Daoy (cell line): ENCODE data around the gene TLCD5. TPM values are rescaled to one million over a fixed set of nuclear protein-coding genes. Genes with fewer than 3 reads are reported as not detected.

Source experiments
- DNase-seq: peaks from one replicate; pipeline ENCODE4 v3.0.0-alpha.2; 2015; ENCODE audit warnings: low read depth
- total RNA-seq: library from RNA; depleted of rRNA; stranded (reverse); fragments of >200 nt; shearing (Covaris generic); gene quantifications from 2 replicates; pipeline ENCODE4 v1.2.3, GENCODE V29; 2014

Gene TLCD5
- total RNA-seq, 1 experiment from 2014 or later, result 11.4 TPM

DNA sequence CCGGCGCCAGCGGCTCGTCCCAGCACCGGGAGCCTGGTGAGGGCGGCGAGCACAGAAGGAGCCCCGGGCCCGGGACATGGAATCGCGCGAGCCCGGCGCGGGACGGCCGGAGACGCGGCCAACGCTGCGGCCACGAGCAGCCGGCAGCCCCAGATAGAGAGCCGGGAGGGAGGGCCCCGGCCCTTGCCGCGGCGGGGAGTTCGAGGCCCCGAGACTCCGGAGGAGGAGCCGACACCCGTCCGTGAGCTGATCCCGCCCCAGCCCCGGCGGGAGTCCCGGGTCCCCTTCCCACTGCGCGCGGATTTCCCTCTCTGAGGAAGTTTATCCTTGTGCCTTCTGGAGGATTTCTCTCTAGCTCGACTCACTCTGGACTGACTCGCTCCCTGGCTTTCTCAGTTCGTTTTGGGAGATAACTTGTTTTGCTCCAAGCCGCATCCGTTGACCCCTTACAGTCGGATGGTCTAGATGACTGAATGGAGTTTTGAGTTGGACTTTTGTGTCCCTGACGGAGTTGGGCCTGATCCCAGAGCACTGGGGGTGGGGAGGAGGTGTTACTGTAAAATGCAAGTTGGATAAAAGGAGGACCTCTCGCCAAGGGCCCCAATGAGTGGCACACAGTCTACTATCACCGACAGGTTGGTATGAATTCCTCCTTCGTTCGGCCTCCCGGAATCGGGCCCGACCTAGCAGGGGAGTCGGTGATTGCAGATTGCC lies 11.7 kb downstream of the TLCD5 start:
- DNase-seq, result peak; percentile 50

DNA sequence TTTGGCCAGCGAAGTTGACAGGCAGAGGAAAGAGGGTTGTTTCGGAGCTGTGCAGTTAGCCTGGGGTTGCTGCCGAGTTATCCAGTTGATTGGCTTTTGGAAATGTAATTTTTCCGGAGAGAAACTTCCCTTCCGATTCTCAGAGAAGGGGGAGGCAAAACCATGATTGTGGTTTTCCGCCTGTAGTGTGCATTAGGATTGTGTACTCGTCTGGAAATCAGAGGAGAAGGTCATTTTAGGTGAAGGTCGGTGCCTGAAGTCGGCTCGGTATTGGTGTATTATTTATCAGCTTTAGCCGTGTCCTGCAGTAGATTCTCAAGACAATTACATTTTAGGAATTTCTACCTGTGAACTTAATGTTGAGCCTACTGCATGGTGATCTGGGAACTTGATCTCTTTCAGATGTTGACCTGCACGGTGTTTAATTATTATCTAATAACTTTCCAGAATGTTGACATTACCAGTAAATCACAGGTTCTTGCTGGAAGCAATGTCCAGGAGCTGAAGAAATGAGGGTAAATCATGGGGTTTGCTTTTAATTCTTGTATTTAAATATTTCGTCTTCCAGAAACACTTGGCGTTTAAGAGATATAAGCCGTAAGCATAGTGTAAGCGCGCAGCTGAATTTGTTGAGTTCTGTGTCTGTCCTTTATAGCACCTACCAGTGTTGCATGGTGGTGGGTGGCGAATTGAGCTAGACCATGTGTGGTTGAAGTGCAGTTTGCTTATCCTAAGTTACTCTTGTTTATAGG lies 12.4 kb downstream of the TLCD5 start:
- DNase-seq, result no peak

DNA sequence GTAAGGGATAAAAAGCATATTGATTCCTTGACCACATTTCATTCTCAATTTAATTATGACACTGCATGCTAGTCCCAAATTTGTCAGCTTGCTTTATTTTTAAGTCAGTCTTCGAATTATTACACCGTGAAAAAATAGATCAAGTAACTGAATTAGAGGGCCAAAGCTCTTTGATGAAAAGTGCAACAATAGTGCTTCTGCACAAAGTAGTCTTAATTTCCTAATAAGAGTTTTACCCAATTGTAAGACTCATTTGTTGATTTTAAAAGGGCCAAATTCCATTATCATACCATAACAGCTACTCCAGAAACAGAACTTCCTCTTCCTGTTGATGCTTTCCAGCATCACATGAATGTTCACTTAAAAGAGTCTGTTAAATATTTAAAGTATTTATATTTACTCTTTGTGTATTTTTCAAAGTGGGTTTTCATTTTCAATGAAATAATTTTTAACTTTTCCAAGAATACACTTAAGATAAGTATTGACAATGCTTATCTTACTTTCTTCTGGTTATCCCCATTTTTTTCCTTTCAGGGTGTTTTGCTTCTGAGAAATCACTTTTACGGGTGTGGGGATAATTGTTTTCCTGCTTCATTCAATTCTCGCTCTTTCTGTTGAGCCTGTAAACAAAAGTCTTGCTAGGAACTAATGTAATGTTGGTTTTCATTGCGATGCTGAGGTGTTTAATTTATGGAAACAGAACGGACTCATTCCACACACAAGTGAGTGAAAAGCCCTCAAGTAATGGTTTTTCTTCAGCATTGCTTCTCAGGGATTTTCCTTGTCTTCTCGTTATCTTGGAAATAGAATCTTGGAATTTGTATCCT lies 13.2 kb downstream of the TLCD5 start:
- DNase-seq, result no peak

DNA sequence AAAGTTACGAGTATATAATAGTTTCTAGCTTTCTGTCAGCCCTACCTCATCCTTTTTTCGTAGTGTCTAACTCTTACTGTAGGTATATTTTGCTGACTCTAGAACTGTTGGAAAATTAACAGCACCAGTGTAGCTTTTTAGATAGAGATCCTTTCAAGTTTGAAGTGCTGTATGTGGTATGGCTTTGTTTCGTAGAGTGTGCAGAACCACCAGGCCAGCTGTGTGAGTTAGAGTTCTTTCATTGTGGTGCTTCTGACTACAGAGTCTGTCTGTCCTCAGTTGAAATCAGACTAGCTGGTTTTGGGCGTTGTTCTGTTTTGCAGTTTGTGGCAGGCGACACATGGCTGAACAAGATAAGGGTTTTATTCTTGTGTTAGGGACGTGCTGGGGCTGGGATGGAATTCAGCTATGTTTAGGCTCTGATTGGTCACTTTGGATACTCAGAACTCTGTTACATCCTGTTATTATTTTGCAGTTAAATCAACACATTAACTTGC lies 14.3 kb downstream of the TLCD5 start:
- peak; percentile 30 for DNase-seq

GRCh38 chr11:120340529-120340928 lies 15.4 kb downstream of the TLCD5 start:
- DNase-seq, result no peak

DNA sequence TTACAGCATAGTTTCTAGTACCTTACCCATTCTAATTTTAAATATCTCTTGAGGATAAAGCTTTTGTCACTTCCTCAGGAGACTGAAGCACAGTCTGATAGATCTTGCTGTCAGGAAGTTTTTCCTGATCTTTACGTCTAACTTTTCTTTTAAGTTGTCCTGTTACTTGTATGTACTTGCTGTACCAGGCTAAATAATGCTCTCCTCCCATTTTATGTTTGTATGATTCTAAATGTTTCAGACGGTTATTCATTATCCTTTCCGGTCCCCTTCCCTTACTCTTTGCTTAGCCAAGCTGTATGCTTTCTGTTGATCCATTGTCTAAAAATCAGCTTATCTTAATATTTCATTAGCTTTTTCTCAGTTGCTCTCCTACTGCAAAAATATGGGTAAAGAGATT lies 17.1 kb downstream of the TLCD5 start:
- no peak for DNase-seq

DNA sequence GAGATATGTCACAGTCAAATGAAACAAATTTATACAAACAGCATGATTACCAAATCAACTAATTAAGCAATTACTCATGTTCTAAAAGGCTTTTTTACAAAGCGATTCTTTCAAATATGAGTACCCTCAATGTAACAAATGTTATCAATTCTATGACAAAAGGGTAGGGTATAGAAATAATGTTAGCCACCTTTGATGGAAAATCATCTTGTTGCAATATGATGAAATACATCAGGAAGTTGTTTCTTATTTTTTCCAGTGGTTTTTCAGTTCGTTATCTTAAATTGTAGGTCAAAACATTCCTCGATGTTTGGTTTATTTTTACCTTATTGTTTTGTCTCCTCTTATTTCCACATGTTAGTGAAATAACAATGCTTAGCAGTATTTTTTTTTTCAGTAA lies 17.6 kb downstream of the TLCD5 start:
- no peak for DNase-seq

DNA sequence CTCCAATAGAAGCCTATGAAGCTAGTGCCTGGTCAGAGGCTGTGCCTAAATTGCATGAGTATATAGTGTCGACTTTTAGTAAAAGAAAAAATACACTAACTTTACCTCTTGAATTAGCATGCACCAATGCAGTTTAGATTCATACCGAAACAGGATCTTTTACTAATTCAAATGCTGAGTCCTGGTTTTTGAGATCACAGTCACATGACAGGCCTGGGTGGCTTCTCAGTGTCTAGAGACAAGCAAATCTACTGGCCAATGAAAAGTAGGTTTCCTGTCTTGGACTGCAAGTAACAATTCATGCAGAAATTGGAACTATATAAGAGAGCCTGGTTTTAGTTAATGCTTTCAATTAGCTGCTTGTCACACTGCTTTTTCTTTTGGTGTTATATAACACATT lies 18.3 kb downstream of the TLCD5 start:
- no peak for DNase-seq

DNA sequence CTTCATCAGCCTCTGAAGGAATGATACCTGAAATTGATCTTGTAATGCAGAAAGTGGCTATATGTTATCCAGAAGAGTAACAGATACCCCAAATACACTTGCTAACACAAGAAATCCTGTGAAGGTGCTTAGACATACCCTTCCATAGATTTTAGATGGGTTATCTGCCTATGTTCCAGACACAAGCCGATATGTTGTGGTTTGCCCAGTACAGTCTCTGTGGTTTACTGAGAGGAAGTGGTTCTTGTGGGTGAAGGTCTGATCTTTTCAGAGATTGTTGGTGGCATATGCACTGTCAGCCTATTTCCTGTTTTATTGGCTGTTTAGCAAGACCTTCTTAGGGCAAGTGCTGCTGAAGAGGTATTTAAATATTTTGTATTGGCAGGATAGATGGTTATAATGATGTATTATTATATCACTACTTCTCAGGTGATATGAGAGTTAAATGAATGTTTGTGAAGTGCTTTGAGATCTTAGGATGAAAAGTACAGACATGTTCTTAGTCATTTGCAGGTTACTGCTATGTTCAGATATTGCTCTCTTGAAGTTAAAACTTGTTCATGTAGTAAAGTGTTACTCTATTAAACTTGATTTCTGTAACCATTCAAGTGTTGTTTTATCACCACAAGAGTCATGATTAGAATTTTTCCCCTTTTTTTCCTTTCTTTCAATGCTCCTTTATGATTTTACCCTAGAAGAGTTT lies 19.4 kb downstream of the TLCD5 start:
- peak; percentile 69 for DNase-seq

- DNase-seq, result no peak
Observed at GRCh38 chr11:120346233-120346632, 21.1 kb downstream of the TLCD5 start.

GRCh38 chr11:120350637-120351036 lies 25.5 kb downstream of the TLCD5 start:
- no peak for DNase-seq

DNA sequence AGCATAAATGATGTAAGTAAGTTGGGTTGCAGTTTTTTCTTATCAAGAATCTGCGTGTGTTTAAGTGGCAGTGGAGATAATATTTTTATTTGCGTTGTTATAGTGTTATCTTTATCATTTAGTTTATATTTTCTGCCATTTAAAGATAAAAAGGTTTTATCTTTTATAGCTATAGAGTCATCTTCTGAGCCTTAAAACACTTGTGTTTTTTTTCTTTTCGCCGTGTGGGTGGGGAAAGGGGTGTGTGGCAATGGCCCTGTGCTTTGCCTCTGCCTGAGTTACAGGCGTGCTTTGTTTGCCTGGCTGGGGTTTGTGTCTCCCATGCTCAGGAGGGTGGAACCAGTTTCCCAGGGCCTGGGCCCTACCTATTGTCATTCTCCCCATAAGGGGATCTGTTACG lies 27.3 kb downstream of the TLCD5 start:
- no peak for DNase-seq

- DNase-seq, result peak; percentile 44
Observed at GRCh38 chr11:120354068-120354467, 29.0 kb downstream of the TLCD5 start.

DNA sequence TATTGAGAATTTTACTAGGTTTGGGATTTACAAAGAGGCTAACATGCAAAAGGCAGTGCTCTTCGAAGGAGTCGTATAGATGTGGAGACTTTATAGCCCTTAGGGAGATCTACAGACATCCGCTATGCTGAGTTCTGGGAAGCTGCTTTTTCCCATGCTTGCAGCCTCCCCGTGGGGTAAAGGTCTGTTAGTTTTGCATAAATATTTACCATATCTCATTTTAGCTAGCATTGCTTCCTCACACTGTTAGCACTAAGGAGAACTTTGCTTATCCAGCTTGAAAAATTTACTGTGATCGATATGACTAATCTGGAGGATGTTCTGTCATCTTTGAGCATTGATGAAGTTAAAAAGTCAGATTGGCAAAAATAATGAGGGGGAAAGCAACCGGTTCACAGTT lies 29.7 kb downstream of the TLCD5 start:
- no peak for DNase-seq

- DNase-seq, result no peak
Observed at GRCh38 chr11:120357620-120358019, 32.5 kb downstream of the TLCD5 start.

- DNase-seq, result no peak
Observed at GRCh38 chr11:120358729-120359128, 33.6 kb downstream of the TLCD5 start.

- no peak for DNase-seq
Observed at GRCh38 chr11:120363436-120363835, 38.3 kb downstream of the TLCD5 start.

- no peak for DNase-seq
Observed at GRCh38 chr11:120365512-120365911, 40.4 kb downstream of the TLCD5 start.

GRCh38 chr11:120372296-120372695 lies 47.2 kb downstream of the TLCD5 start:
- DNase-seq, result no peak

DNA sequence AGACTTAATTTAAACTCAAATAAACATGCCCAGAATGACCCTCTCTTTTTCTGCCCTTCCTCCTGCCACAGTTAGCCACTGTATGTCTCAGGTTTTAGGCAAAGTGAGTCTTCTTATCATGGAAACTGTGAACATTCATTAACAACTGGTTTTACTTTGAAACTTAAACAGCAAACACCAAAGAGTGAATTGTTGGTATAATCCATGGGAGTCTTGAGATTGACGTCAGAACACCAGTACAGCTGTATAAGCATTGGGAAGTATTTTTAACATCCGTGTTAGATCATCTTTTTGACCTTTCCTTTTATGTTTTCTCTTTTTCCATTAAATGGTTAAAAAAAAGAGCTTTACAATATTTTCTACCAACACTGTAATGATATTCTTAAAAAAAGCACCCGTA lies 50.0 kb downstream of the TLCD5 start:
- DNase-seq, result no peak

DNA sequence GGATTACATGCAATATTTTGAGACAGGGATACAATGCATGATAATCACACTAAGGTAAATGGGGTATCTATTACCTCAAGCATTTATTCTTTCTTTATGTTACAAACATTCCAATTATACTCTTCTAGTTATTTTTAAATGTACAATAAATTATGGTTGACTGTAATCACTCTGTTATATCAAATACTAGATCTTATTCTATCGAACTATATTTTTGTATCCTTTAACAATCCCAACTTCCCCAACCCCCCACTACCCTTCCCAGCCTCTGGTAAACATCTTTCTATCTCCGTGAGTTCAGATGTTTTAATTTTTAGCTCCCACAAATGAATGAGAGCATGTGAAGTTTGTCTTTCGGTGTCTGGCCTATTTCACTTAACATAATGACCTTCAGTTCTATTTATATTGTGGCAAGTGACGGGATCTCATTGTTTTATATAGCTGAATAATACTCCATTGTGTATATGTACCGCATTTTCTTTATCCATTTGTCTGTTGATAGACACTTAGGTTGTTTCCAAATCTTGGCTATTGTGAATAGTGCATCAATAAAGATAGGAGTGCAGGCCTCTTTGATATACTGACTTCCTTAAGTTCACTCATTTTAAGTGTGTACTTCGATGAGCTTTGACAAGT lies 51.6 kb downstream of the TLCD5 start:
- DNase-seq, result no peak
